HG02798 (cell line): ENCODE data around the gene BNC2.

Source experiments
- ATAC-seq: cut with Tn5 transposase; IDR thresholded peaks from one replicate; pipeline ENCODE4 v1.9.1; 2021; ENCODE audit warnings: mild to moderate bottlenecking; ENCODE audit not compliant: unreplicated experiment, poor library complexity

Gene BNC2

GRCh38 chr9:16613051-16613450 lies 257.4 kb downstream of the BNC2 start:
- no peak for ATAC-seq

- no peak for ATAC-seq
Measured at GRCh38 chr9:16612627-16613026, 257.8 kb downstream of the BNC2 start.

- no peak for ATAC-seq
Measured at GRCh38 chr9:16611983-16612382, 258.5 kb downstream of the BNC2 start.

GRCh38 chr9:16611001-16611400 lies 259.5 kb downstream of the BNC2 start:
- no peak for ATAC-seq

GRCh38 chr9:16610538-16610937 lies 259.9 kb downstream of the BNC2 start:
- ATAC-seq = no peak

- ATAC-seq = no peak
Measured at GRCh38 chr9:16608906-16609305, 261.6 kb downstream of the BNC2 start.

- no peak for ATAC-seq
Measured at GRCh38 chr9:16602494-16602893, 268.0 kb downstream of the BNC2 start.

- ATAC-seq = no peak
Measured at GRCh38 chr9:16601991-16602390, 268.5 kb downstream of the BNC2 start.

GRCh38 chr9:16598316-16598715 lies 272.2 kb downstream of the BNC2 start:
- no peak for ATAC-seq

- no peak for ATAC-seq
Measured at GRCh38 chr9:16597136-16597535, 273.3 kb downstream of the BNC2 start.

GRCh38 chr9:16595227-16595626 lies 275.2 kb downstream of the BNC2 start:
- no peak for ATAC-seq

GRCh38 chr9:16594787-16595186 lies 275.7 kb downstream of the BNC2 start:
- ATAC-seq = no peak

- ATAC-seq = no peak
Measured at GRCh38 chr9:16593746-16594145, 276.7 kb downstream of the BNC2 start.

GRCh38 chr9:16591092-16591491 lies 279.4 kb downstream of the BNC2 start:
- no peak for ATAC-seq

- ATAC-seq = no peak
Measured at GRCh38 chr9:16585591-16585990, 284.9 kb downstream of the BNC2 start.

GRCh38 chr9:16579872-16580432 lies 290.5 kb downstream of the BNC2 start:
- ATAC-seq = no peak

GRCh38 chr9:16575986-16576245 lies 294.6 kb downstream of the BNC2 start:
- ATAC-seq = no peak

GRCh38 chr9:16575142-16575985 lies 295.1 kb downstream of the BNC2 start:
- no peak for ATAC-seq

- ATAC-seq = no peak
Measured at GRCh38 chr9:16572005-16572734, 298.3 kb downstream of the BNC2 start.

- no peak for ATAC-seq
Measured at GRCh38 chr9:16571127-16571802, 299.2 kb downstream of the BNC2 start.

- no peak for ATAC-seq
Measured at GRCh38 chr9:16563446-16563845, 307.0 kb downstream of the BNC2 start.
